Placental epithelial cell (primary cell): ENCODE measurements around the gene HNRNPU. TPM values are rescaled to one million over a fixed set of nuclear protein-coding genes. Genes with fewer than 3 reads are reported as not detected.

ENCODE experiments used
- total RNA-seq: library from RNA; depleted of rRNA; stranded (reverse); fragments of >200 nt; gene quantifications from 2 replicates; pipeline ENCODE4 v1.2.3, GENCODE V29; 2012

HNRNPU gene
- 211 and 222 TPM in 2 replicates for total RNA-seq

DNA sequence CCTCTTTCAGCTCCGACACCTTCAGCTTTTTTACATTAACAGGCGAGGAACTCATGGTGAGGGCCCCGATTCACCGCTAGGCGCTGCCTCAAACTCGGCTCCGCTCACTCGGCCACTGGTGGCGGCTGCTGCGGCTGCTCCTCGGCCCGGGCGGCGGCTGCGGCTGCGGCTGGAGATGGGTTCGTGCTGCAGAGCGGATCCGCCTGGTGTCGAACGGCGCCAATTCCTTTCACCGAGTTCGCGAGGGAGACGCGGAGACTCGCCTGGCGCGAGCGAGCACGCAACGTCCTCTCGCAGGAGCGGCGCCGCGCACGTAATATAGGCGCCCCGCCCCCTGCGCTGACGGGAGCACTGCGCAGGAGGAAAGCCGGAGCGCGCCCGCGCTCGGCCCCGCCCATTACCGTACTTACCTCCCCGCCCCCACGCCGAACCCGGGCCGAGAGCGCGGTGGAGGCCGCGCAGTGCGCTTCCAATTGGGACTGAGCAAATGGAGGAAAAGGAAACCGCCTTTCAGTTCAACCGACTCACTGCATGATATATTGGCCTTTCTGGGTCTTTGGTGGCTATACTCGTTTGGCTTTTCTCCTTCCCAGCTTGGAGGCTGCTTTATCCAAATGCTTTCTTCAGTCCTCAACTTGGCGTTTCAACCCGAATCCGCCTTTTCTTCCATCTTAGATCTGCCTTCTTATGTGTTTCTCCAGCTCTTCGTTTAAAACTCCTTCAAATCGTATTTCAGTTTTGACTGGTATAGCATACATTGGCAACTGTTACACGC lies at the start of gene HNRNPU:
Gene HNRNPU, minus strand, starts transcription at position 291 of the 775 bp plus-strand sequence. Its CDS starts 236 bp downstream, at position 55.

DNA sequence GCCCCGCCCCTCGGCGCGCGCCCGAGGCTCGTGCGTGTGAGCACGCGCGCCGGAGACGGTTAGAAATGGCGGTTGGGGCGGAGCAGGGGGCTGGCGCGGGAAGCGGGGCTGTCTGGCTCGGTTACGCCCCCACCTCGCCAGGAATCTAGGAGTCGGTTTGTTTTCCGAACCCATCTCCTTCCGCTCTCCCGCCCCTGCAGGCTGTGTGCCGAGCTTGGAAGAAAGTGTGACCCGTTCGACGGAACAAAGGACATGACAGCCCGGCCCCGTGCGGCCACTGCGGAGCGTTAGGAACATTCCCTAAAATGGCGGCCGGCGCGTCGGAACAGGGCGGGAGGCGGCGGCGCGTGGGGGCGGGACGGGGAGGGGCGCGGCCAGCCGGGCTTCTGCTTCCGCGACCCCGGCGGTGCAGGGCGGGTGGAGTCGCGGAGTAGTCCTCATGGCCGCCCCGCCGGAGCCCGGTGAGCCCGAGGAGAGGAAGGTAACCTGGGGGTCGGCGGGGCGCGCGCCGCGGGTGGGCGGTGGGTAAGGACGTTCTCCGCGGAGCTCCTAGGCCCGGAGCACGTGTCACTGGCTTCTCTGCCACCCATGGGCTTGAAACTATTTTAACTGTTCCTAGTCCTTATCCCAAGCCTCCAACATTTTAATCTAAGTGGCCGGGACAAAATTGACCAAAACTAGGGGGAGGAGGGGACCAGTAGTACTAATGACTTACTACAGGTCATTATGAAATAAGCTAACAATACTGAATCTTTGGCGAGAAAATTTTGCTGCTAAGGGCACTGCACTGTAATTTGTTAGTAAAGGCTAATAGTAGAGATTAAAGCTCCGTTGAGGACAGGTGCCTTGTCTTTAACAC lies 28.8 kb downstream of the HNRNPU start, which contains the start of gene COX20:
Gene COX20, plus strand, starts transcription at position 383 of the 859 bp plus-strand sequence. Its CDS starts 57 bp downstream, at position 440.

Other genes starting within 250 kb of the HNRNPU start
- 67.9 and 154 TPM in 2 replicates for gene DESI2, start 211.4 kb downstream of the HNRNPU start, total RNA-seq
- gene COX20, start 28.9 kb downstream of the HNRNPU start, total RNA-seq: 16.5 and 22.6 TPM in 2 replicates